Testis (tissue), 5 donors: ENCODE measurements around the gene MYDGF. TPM values are rescaled to one million over a fixed set of nuclear protein-coding genes. Genes with fewer than 3 reads are reported as not detected.
A peak's percentile ranks its signal among the peaks of the same experiment; 100 is the strongest.

Source experiments
- DNase-seq: peaks from one replicate; pipeline ENCODE4 v3.0.0-alpha.2; 2019
- H3K27ac ChIP-seq, 2 donors: fragments of 200-600 bp; sonication (generic); one replicate each; pipeline ENCODE4 v1.5.1; 2019
- H3K27me3 ChIP-seq: fragments of 200-600 bp; sonication (generic); one replicate; pipeline ENCODE4 v1.5.1; 2019
- H3K36me3 ChIP-seq: fragments of 200-600 bp; sonication (generic); one replicate; pipeline ENCODE4 v1.5.1; 2017; ENCODE audit warnings: low read depth; ENCODE audit errors: missing control alignments
- H3K4me1 ChIP-seq: fragments of 200-600 bp; sonication (generic); one replicate; pipeline ENCODE4 v1.5.1; 2019
- H3K4me3 ChIP-seq, 2 donors: fragments of 200-600 bp; sonication (generic); one replicate each; pipeline ENCODE4 v1.5.1; 2017 to 2019
- H3K9me3 ChIP-seq: fragments of 200-600 bp; sonication (generic); one replicate; pipeline ENCODE4 v1.5.1; 2017
- POLR2A ChIP-seq: fragments of 450-650 bp; IDR thresholded peaks from one replicate; pipeline ENCODE4 v1.6.1; 2017; ENCODE audit warnings: antibody characterized with exemption, mild to moderate bottlenecking, moderate library complexity
- WGBS, 2 donors: methylation state at CpG; one replicate each; pipeline ENCODE4 v1.1.5; 2018; 5-methylcytosine and 5-hydroxymethylcytosine counted together
- intact Hi-C: fragments of 100-400 bp; cut with DNase I; formaldehyde crosslinking; loops from one replicate; pipeline ENCODE4 v1.15.1; 2023; ENCODE audit warnings: low total_unique reads
- long read RNA-seq, 2 donors: transcript quantifications; one replicate each; lab custom pipeline, GENCODE V29; 2026
- polyA plus RNA-seq: library from polyadenylated mRNA; stranded (reverse); fragments of 350-450 nt; fragmentation: Illumina TruSeq; extraction: RNeasy Lipid Tissue Mini Kit (QIAGEN cat#74804); gene quantifications from one replicate; pipeline ENCODE4 v1.2.3, GENCODE V29; 2014; ENCODE audit warnings: low read depth, low replicate concordance; ENCODE audit not compliant: insufficient read depth
- total RNA-seq, 2 donors: library from RNA; depleted of rRNA; stranded (reverse); fragments of >200 nt; gene quantifications; one replicate each; pipeline ENCODE4 v1.2.3, GENCODE V29; 2016
- TF ChIP-seq, protein P1 (sequence below), 3 experiments: fragments of 450-650 bp in 2 of 3; fragments of 200-600 bp in 1 of 3; sonication (generic) in 1 of 3; IDR thresholded peaks; one replicate each; pipeline ENCODE4 v1.5.1; 2016 to 2019; ENCODE audit warnings: antibody characterized with exemption in 3 of 3, mild to moderate bottlenecking in 2 of 3, moderate library complexity in 1 of 3

The MYDGF gene
- total RNA-seq (10 to 100 TPM; 51.6 to 61.4 TPM), polyA plus RNA-seq (87.0 TPM)
- long read RNA-seq, donor 1, transcript MYDGF-201 (6 exons, 1,018 nt) = major isoform, 74 of 74 reads
- long read RNA-seq, donor 1, partial matches to known transcripts = 0 of 74 reads
- long read RNA-seq, donor 1, other reads (novel, unspliced or antisense) = 0 of 74 reads
- long read RNA-seq, donor 2, transcript MYDGF-201 (6 exons, 1,018 nt) = major isoform, 40 of 41 reads
- long read RNA-seq, donor 2, partial matches to known transcripts = 0 of 41 reads
- long read RNA-seq, donor 2, other reads (novel, unspliced or antisense) = 0 of 41 reads

DNA sequence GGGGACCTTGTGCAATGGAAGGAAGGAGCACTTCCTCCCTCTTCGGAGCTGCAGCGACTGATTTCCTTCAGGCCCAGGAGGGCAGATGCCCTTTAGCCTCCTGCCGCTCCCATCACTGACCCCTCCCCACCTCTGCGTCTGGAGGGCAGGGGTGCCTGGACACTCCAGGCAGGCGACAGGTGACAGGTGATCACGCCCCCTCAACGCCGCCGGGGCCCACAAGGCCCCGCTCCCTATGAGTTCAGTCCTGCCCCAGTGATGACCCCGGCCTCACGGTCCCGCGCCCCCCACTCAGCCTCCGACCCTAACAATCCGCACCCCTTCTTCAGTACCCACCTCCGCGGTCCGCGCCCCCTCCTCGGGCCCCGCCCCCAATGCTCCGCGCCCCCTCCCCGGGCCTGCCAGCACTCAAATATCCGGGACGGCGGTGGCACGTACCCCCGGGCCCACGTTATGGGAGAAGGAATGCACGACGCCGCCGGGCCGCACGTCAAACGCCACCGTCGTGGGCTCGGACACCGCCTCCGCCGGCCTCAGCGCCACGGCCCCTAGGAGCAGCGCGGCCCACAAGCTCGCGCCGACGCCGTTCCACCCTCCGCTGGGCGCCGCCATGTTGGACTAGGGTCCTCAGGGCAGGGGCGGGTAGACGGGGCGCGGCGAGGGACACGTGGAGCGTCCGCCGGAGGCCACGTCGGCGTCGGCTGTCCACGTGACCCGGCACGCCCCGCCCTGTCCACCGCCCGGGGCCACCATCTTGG lies at the start of gene MYDGF:
MYDGF (minus strand) TSS at position 620 of the 758 bp plus-strand sequence; CDS start at position 612, 8 bp downstream.
- Histone ChIP-seq H3K4me3 (peak within 1 kb of the TSS; percentile 86 to 90), H3K36me3 (no peaks in the 10 kb centered on the region)
- 1% methylated on average over 18 to 66 of the region's 75 CpGs for WGBS, 2 donors

DNA sequence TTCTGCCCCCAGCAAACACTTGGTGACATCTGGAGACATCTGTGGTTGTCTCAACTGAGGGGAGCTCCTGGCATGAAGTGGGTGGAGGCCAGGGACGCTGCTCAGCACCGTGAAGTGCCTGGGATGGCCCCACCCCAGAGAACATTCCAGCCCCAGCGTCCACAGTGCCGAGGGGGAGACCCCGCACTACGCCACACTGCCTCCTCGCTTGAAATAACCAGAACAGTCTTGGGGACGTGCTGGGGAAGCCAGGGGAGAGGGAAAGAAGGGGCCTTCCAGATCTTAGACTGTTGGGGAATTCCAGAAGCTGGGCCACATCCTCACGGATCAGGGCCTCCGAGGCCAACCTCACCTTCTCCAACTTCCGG lies 49.3 kb upstream of the MYDGF start:
- Histone ChIP-seq H3K27ac (no peak overlapping the region), H3K36me3 (no peaks in the 10 kb centered on the region), H3K4me1 (peaks cover 15% of the 10 kb centered on the region), H3K4me3 (no peak overlapping the region), H3K9me3 (no peaks in the 10 kb centered on the region), H3K27me3 (no peaks in the 10 kb centered on the region)
- intact Hi-C loops = no loop called here
- no peak for TF ChIP-seq POLR2A
- TF ChIP-seq, protein P1, sequence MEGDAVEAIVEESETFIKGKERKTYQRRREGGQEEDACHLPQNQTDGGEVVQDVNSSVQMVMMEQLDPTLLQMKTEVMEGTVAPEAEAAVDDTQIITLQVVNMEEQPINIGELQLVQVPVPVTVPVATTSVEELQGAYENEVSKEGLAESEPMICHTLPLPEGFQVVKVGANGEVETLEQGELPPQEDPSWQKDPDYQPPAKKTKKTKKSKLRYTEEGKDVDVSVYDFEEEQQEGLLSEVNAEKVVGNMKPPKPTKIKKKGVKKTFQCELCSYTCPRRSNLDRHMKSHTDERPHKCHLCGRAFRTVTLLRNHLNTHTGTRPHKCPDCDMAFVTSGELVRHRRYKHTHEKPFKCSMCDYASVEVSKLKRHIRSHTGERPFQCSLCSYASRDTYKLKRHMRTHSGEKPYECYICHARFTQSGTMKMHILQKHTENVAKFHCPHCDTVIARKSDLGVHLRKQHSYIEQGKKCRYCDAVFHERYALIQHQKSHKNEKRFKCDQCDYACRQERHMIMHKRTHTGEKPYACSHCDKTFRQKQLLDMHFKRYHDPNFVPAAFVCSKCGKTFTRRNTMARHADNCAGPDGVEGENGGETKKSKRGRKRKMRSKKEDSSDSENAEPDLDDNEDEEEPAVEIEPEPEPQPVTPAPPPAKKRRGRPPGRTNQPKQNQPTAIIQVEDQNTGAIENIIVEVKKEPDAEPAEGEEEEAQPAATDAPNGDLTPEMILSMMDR (IDR thresholded peaks at IDR 0.05) = no peak
- no peak for DNase-seq
- 89 to 100% methylated on average over 1 to 11 of the region's 11 CpGs for WGBS, 2 donors

More for the DNA sequence above, at the start of gene MYDGF:
- H3K27me3 ChIP-seq = no peaks in the 10 kb centered on the region
- H3K27ac ChIP-seq = peak within 1 kb of the TSS; percentile 71 to 79
- DNase-seq = peak; percentile 95
- TF ChIP-seq, protein P1 (IDR thresholded peaks at IDR 0.05) = peak in 1 of 3 experiments; percentile 13
- no peak for TF ChIP-seq POLR2A
- intact Hi-C loops = no loop called here
- peaks cover 8% of the 10 kb centered on the region for H3K4me1 ChIP-seq
- no peaks in the 10 kb centered on the region for H3K9me3 ChIP-seq

DNA sequence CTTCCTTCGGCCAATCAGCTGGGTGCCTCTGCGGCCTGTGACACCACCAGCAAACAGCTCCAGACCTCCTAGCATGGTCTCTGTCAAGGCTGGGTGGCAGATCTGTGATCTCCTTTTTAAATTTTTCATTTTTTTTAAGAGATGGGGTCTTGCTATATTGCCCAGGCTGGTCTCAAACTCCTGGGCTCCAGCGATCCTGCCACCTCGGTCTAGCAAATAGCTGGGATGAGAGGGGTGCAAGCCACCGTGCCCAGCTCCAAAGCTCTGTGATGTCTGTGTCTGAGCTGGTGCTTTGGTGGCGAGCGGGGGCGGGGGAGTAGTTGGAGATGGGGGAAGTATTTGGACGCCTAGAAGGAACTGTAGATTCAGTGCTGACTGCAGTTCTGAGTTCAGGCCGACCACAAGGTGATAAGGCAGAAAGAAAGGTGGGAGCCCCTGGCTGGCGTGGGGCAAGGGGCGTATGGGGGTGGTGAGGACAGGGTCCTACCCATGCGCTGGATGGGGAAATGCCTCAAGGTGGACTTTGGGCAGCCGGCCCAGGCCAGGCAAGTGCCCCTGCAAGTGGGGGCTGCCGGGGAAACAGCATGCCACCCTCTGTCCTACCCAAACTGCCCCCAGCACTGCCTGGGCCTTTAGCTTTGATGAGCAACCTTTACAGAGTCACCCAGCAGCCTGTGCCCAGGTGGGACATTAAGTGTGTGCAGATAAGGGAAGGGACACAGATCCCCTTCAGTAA lies 48.0 kb upstream of the MYDGF start:
- peaks cover 15% of the 10 kb centered on the region for H3K4me1 ChIP-seq
- H3K27ac ChIP-seq = no peak overlapping the region
- DNase-seq = no peak

DNA sequence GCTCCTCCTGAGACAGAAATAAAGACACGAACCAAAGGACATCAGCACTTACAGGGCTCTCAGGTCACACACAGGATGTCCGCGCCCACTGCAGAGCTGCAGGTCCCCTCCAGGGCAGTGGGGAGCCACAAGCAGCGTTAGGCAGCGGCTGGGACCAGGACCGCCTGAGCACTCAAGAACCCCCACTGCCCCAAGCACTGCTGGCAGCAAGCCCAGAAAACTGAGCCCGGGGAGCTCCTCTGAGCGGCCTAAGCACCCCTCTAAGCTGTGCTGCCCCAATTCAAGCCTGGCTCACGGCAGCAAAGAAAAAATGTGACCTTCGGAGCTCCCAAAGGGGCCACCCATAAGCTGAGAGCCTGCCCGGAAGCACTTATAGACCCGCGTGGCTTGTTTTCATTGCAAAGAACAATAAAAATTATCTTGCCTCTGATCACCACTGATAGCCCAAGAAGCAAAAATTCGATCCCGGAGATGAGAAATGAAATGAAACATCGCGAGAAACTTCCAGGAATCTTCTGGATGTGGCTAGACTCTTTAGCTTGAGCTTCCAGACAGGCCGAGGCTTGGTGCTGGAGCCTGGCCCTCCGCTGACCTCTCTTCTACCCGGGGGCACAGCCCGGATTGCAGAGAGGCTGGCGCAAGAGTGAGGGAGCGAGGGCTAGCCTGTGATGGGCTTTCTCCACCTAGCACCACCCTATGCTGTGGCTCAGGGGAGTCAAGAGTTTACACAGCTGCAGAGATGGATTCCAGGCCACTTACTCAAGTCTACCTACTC lies 47.2 kb upstream of the MYDGF start:
- peaks cover 10% of the 10 kb centered on the region for H3K4me1 ChIP-seq
- 87 to 88% methylated on average over 23 of the region's 23 CpGs for WGBS, 2 donors

More for the DNA sequence above, 48.0 kb upstream of the MYDGF start:
- Histone ChIP-seq H3K9me3 (no peaks in the 10 kb centered on the region), H3K36me3 (no peaks in the 10 kb centered on the region), H3K27me3 (no peaks in the 10 kb centered on the region), H3K4me3 (no peak overlapping the region)
- TF ChIP-seq POLR2A = no peak
- TF ChIP-seq, protein P1 (IDR thresholded peaks at IDR 0.05) = no peak
- 89 to 91% methylated on average over 12 to 15 of the region's 15 CpGs for WGBS, 2 donors
- intact Hi-C loops = no loop called here

More for the DNA sequence above, 47.2 kb upstream of the MYDGF start:
- TF ChIP-seq POLR2A = no peak
- TF ChIP-seq, protein P1 (IDR thresholded peaks at IDR 0.05) = no peak
- no peaks in the 10 kb centered on the region for H3K27me3 ChIP-seq
- H3K4me3 ChIP-seq = no peak overlapping the region
- H3K27ac ChIP-seq = no peak overlapping the region
- intact Hi-C loops = no loop called here
- H3K9me3 ChIP-seq = no peaks in the 10 kb centered on the region
- no peak for DNase-seq
- no peaks in the 10 kb centered on the region for H3K36me3 ChIP-seq
